ENCODE results near the gene PDLIM5. TPM values are rescaled to one million over a fixed set of nuclear protein-coding genes. Genes with fewer than 3 reads are reported as not detected.

Gene PDLIM5
- total RNA-seq, 1 experiment from 2014 or later, result 58.0 TPM

DNA sequence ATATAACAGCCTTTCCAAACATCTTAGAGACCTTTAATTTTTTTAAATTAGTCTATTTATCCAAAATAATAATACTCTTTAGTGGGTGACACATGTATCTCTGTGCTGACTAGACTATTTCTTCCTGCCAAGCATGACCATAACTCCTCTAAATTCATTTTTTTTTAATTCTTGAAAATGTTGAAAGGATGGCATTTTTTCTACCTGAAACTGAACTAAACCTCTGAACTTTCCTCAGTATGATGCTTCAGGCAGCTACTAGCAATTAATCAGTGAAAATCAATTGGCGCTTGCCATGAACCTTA lies 42.4 kb upstream of the PDLIM5 start:
- Histone ChIP-seq H3K4me1 (ENCODE audit: insufficient read depth, low read length) (no peaks in the 10 kb centered on the region; the same call in 1 of the 2 replicates), H3K79me2 (ENCODE audit: insufficient read depth, low read length) (no peaks in the 10 kb centered on the region), H3K79me1 (ENCODE audit: insufficient read depth, low read depth, low read length, poor library complexity, severe bottlenecking) (no peaks in the 10 kb centered on the region), H2AFZ (ENCODE audit: low read length) (no peak overlapping the region), H2BK20ac (ENCODE audit: low read depth, low read length, poor library complexity, severe bottlenecking) (no peak overlapping the region), H4K5ac (ENCODE audit: insufficient read length, low read depth, low read length) (no peak overlapping the region), H2AK5ac (ENCODE audit: insufficient read length, low read length) (no peak overlapping the region), H3K23me2 (ENCODE audit: insufficient read length, low read depth, low read length, poor library complexity, severe bottlenecking) (no peaks in the 10 kb centered on the region), H3K27me3 (ENCODE audit: insufficient read depth, low read length) (no peaks in the 10 kb centered on the region), H3K9ac (ENCODE audit: extremely low read depth, insufficient read length, low read length) (no peak overlapping the region), H3K9me3 (ENCODE audit: control insufficient read depth, low read depth, low read length) (no peaks in the 10 kb centered on the region), H4K91ac (ENCODE audit: insufficient read length, low read depth, low read length) (no peak overlapping the region), H2BK15ac (ENCODE audit: low read depth, low read length) (no peak overlapping the region), H4K20me1 (ENCODE audit: control insufficient read depth, insufficient read depth, insufficient read length) (no peaks in the 10 kb centered on the region), H3K56ac (ENCODE audit: insufficient read length, low read depth, low read length) (no peak overlapping the region), H3T11ph (ENCODE audit: low read length) (no peak overlapping the region), H3K14ac (ENCODE audit: insufficient read depth, low read length) (no peak overlapping the region), H2BK120ac (ENCODE audit: low read depth, low read length, poor library complexity, severe bottlenecking) (no peak overlapping the region), H3K4me2 (ENCODE audit: insufficient read depth, insufficient read length, low read length) (no peak overlapping the region), H2BK12ac (ENCODE audit: insufficient read length, low read depth, low read length) (no peak overlapping the region), H3K27ac (ENCODE audit: insufficient read length, low read depth, low read length) (no peak overlapping the region), H3K18ac (ENCODE audit: insufficient read length, low read depth, low read length) (no peak overlapping the region), H3K23ac (ENCODE audit: insufficient read length, low read depth, low read length) (no peak overlapping the region), H3K4ac (ENCODE audit: low read depth, low read length) (no peak overlapping the region), H4K8ac (replicated peaks; ENCODE audit: insufficient read length, low read depth, low read length) (no peak overlapping the region), H2BK5ac (ENCODE audit: insufficient read length, low read length) (no peak overlapping the region)
- WGBS (ENCODE audit: extremely low coverage, insufficient read length, low lambda C conversion rate), result no CpG with 5 or more reads among the region's 1 CpG
- Mint-ChIP-seq H3K4me3 (no peak overlapping the region), H3K36me3 (ENCODE audit: insufficient read depth in 1 of 3, low read depth in 3 of 3) (no peaks in the 10 kb centered on the region), H3K27ac (no peak overlapping the region), H3K4me1 (peaks cover 16 to 23% of the 10 kb centered on the region in 2 experiments), H3K9me3 (no peaks in the 10 kb centered on the region), H3K27me3 (ENCODE audit: low read depth) (no peaks in the 10 kb centered on the region)
- DNase-seq, result no peak
- TF ChIP-seq, protein P1, sequence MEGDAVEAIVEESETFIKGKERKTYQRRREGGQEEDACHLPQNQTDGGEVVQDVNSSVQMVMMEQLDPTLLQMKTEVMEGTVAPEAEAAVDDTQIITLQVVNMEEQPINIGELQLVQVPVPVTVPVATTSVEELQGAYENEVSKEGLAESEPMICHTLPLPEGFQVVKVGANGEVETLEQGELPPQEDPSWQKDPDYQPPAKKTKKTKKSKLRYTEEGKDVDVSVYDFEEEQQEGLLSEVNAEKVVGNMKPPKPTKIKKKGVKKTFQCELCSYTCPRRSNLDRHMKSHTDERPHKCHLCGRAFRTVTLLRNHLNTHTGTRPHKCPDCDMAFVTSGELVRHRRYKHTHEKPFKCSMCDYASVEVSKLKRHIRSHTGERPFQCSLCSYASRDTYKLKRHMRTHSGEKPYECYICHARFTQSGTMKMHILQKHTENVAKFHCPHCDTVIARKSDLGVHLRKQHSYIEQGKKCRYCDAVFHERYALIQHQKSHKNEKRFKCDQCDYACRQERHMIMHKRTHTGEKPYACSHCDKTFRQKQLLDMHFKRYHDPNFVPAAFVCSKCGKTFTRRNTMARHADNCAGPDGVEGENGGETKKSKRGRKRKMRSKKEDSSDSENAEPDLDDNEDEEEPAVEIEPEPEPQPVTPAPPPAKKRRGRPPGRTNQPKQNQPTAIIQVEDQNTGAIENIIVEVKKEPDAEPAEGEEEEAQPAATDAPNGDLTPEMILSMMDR (conservative IDR thresholded peaks at IDR 0.05), result no peak

Measured in H9 (cell line).